H1 (cell line): ENCODE measurements around the gene PRSS53. TPM values are rescaled to one million over a fixed set of nuclear protein-coding genes. Genes with fewer than 3 reads are reported as not detected.
A peak's percentile ranks its signal among the peaks of the same experiment; 100 is the strongest.

Experiments used
- CTCF ChIA-PET: fragments of 300-600 bp; sonication (Branson Sonifier 250); formaldehyde crosslinking; loops from one replicate; lab custom pipeline; 2021; ENCODE audit not compliant: partially characterized antibody; lab: Charles Lee
- POLR2A ChIA-PET: fragments of 300-600 bp; sonication (Branson Sonifier 250); formaldehyde crosslinking; loops from one replicate; lab custom pipeline; 2021; ENCODE audit warnings: inconsistent platforms; ENCODE audit not compliant: partially characterized antibody; lab: Charles Lee
- DNase-seq, 2 experiments: peaks; one replicate each; pipeline versions ENCODE4 v3.0.0 to v3.0.0-alpha.2; 2010 to 2022; ENCODE audit warnings: low spot score in 2 of 2, low read depth in 1 of 2, mixed read lengths in 1 of 2
- FAIRE-seq: peaks from 2 replicates; lab custom pipeline; 2011; peaks lifted over from hg19 to GRCh38; lab: Jason Lieb, UNC
- H2AFZ ChIP-seq: 2 replicates; pipeline ENCODE4 v1.8.1; 2012; ENCODE audit warnings: low read length, inconsistent platforms
- H2AK5ac ChIP-seq: 2 replicates; pipeline ENCODE4 v1.6.1; 2013; ENCODE audit warnings: low read depth, low read length
- H2BK120ac ChIP-seq: replicated peaks from 2 replicates; pipeline ENCODE3; 2013; ENCODE audit warnings: low read depth, low read length, inconsistent platforms
- H2BK12ac ChIP-seq: 2 replicates; pipeline ENCODE4 v1.6.1; 2013; ENCODE audit warnings: low read depth, low read length
- H2BK15ac ChIP-seq: 2 replicates; pipeline ENCODE4 v1.6.1; 2013; ENCODE audit warnings: low read length
- H2BK20ac ChIP-seq: 2 replicates; pipeline ENCODE4 v1.6.1; 2013; ENCODE audit warnings: low read length
- H2BK5ac ChIP-seq: 2 replicates; pipeline ENCODE4 v1.6.1; 2013; ENCODE audit warnings: low read depth, low read length
- H3K14ac ChIP-seq: 2 replicates; pipeline ENCODE4 v1.6.1; 2013; ENCODE audit warnings: inconsistent platforms; ENCODE audit not compliant: insufficient read length
- H3K18ac ChIP-seq: 2 replicates; pipeline ENCODE4 v1.6.1; 2013; ENCODE audit warnings: low read length; ENCODE audit errors: extremely low read depth
- H3K23ac ChIP-seq: 2 replicates; pipeline ENCODE4 v1.6.1; 2013; ENCODE audit warnings: inconsistent platforms; ENCODE audit not compliant: insufficient read length
- H3K23me2 ChIP-seq: 2 replicates; pipeline ENCODE4 v1.6.1; 2013; ENCODE audit warnings: low read depth, low read length
- H3K27ac ChIP-seq: 2 replicates; pipeline ENCODE4 v1.6.1; 2011; ENCODE audit warnings: low read depth, low read length, inconsistent platforms
- H3K27me3 ChIP-seq, 4 experiments: replicated peaks in 1 of 4; 1 replicate in 1 of 4; 2 replicates in 3 of 4; pipeline versions ENCODE4 v1.6.1 to v1.8.1; 2011 to 2013; ENCODE audit warnings: low read length in 3 of 4, mild to moderate bottlenecking in 3 of 4, inconsistent platforms in 2 of 4, mixed read lengths in 2 of 4, moderate library complexity in 1 of 4; ENCODE audit not compliant: control insufficient read depth in 3 of 4, insufficient read depth in 3 of 4; ENCODE audit errors: extremely low read depth in 1 of 4
- H3K36me3 ChIP-seq, 4 experiments: 2 replicates each; pipeline versions ENCODE4 v1.6.1 to v1.8.1; 2011 to 2013; ENCODE audit warnings: mild to moderate bottlenecking in 4 of 4, low read length in 3 of 4, moderate library complexity in 2 of 4, control low read depth in 1 of 4, inconsistent platforms in 1 of 4; ENCODE audit not compliant: insufficient read depth in 4 of 4, control insufficient read depth in 2 of 4
- H3K4ac ChIP-seq: replicated peaks from 2 replicates; pipeline ENCODE3; 2013; ENCODE audit warnings: low read length, low read depth, mixed read lengths, inconsistent platforms; ENCODE audit not compliant: insufficient read length
- H3K4me1 ChIP-seq, 4 experiments: replicated peaks in 1 of 4; 1 replicate in 1 of 4; 2 replicates in 3 of 4; pipeline versions ENCODE4 v1.6.1 to v1.8.1; 2011 to 2013; ENCODE audit warnings: low read length in 3 of 4, inconsistent platforms in 2 of 4, mixed read lengths in 1 of 4; ENCODE audit not compliant: insufficient read depth in 4 of 4, control insufficient read depth in 3 of 4
- H3K4me2 ChIP-seq, 2 experiments: 2 replicates each; pipeline versions ENCODE4 v1.6.1 to v1.8.1; 2011 to 2013; ENCODE audit warnings: low read depth in 2 of 2, low read length in 2 of 2, control low read depth in 1 of 2, inconsistent platforms in 1 of 2, mild to moderate bottlenecking in 1 of 2; ENCODE audit not compliant: insufficient read depth in 1 of 2
- H3K4me3 ChIP-seq, 4 experiments: fragments of 200-600, 300-600 bp in 1 of 4; sonication (generic), shearing (Covaris generic), sonication (Bioruptor Twin) in 1 of 4; 2 replicates each; pipeline versions ENCODE4 v1.5.1 to v1.8.1; 2011 to 2016; ENCODE audit warnings: low read length in 4 of 4, low read depth in 3 of 4, control low read depth in 2 of 4, inconsistent platforms in 2 of 4, mild to moderate bottlenecking in 2 of 4, mixed read lengths in 1 of 4, moderate library complexity in 1 of 4; ENCODE audit not compliant: insufficient read depth in 2 of 4; ENCODE audit errors: extremely low read depth in 1 of 4
- H3K56ac ChIP-seq: replicated peaks from 2 replicates; pipeline ENCODE3; 2013; ENCODE audit warnings: low read depth, mild to moderate bottlenecking, mixed read lengths, low read length, inconsistent platforms; ENCODE audit not compliant: insufficient read length
- H3K79me1 ChIP-seq: 2 replicates; pipeline ENCODE4 v1.6.1; 2013; ENCODE audit warnings: low read depth, low read length, control low read depth
- H3K79me2 ChIP-seq, 2 experiments: 2 replicates each; pipeline versions ENCODE4 v1.6.1 to v1.8.1; 2012 to 2013; ENCODE audit warnings: low read length in 2 of 2, mild to moderate bottlenecking in 2 of 2, inconsistent platforms in 1 of 2; ENCODE audit not compliant: insufficient read depth in 2 of 2, control insufficient read depth in 1 of 2
- H3K9ac ChIP-seq, 4 experiments: replicated peaks in 1 of 4; 1 replicate in 1 of 4; 2 replicates in 3 of 4; pipeline versions ENCODE4 v1.6.1 to v1.8.1; 2011 to 2013; ENCODE audit warnings: low read depth in 3 of 4, low read length in 3 of 4, control low read depth in 2 of 4, mild to moderate bottlenecking in 2 of 4, moderate library complexity in 2 of 4, inconsistent platforms in 1 of 4; ENCODE audit errors: extremely low read depth in 1 of 4
- H3K9me3 ChIP-seq, 2 experiments: 2 replicates each; pipeline versions ENCODE4 v1.6.1 to v1.8.1; 2012 to 2013; ENCODE audit warnings: mild to moderate bottlenecking in 2 of 2, moderate library complexity in 2 of 2, control low read depth in 1 of 2, inconsistent platforms in 1 of 2, low read depth in 1 of 2, low read length in 1 of 2, mixed read lengths in 1 of 2; ENCODE audit not compliant: insufficient read depth in 2 of 2
- H4K20me1 ChIP-seq, 2 experiments: replicated peaks in 1 of 2; 2 replicates each; pipeline versions ENCODE3 to v1.8.1; 2011 to 2013; ENCODE audit warnings: inconsistent platforms in 2 of 2, low read length in 2 of 2, mild to moderate bottlenecking in 1 of 2; ENCODE audit not compliant: insufficient read depth in 2 of 2, control insufficient read depth in 1 of 2
- H4K5ac ChIP-seq: 2 replicates; pipeline ENCODE4 v1.6.1; 2013; ENCODE audit warnings: low read length, low read depth, mixed read lengths, inconsistent platforms; ENCODE audit not compliant: insufficient read length
- H4K8ac ChIP-seq: 2 replicates; pipeline ENCODE4 v1.8.0; 2013; ENCODE audit warnings: mild to moderate bottlenecking, moderate library complexity, low read length, inconsistent platforms; ENCODE audit not compliant: insufficient read depth; ENCODE audit errors: extremely low read depth
- H4K91ac ChIP-seq: replicated peaks from 2 replicates; pipeline ENCODE3; 2013; ENCODE audit warnings: low read length, mixed read lengths, inconsistent platforms; ENCODE audit not compliant: insufficient read length
- BACH1 ChIP-seq: IDR thresholded peaks from 2 replicates; pipeline ENCODE4 v1.6.1; 2012; ENCODE audit warnings: low read length, improper control_type of control experiment
- POLR2A ChIP-seq, 2 experiments: IDR thresholded peaks; 1 replicate in 1 of 2; 2 replicates in 1 of 2; pipeline ENCODE4 v1.6.1; 2011; ENCODE audit warnings: low read depth in 2 of 2, low read length in 2 of 2, mild to moderate bottlenecking in 2 of 2; ENCODE audit errors: control extremely low read depth in 1 of 2
- WGBS, 2 experiments: shearing (Covaris generic) in 1 of 2; methylation state at CpG; one replicate each; pipeline versions ENCODE4 v1.1.6 to v1.1.7; 2013 to 2015; ENCODE audit warnings: low lambda C conversion rate in 2 of 2, mixed read lengths in 2 of 2, inconsistent platforms in 1 of 2, low coverage in 1 of 2, missing lambda C conversion rate in 1 of 2; ENCODE audit not compliant: insufficient replicate concordance in 2 of 2, insufficient coverage in 1 of 2, insufficient read length in 1 of 2; ENCODE audit errors: extremely low coverage in 1 of 2, missing lambda C conversion rate in 1 of 2; 5-methylcytosine and 5-hydroxymethylcytosine counted together
- polyA plus RNA-seq, 7 experiments: library from polyadenylated mRNA; depleted of rRNA in 3 of 7; stranded (reverse) in 5 of 7; unstranded in 2 of 7; fragments of >200 nt in 5 of 7; fragments of 200-250 nt in 2 of 7; gene quantifications; 1 replicate in 5 of 7; 2 replicates in 1 of 7; 4 replicates in 1 of 7; pipeline versions ENCODE4 v1.2.1 to v1.2.3, GENCODE V29; 2011 to 2013; ENCODE audit warnings: missing spikeins in 2 of 7, mixed read lengths in 2 of 7
- total RNA-seq: library from RNA; stranded (reverse); fragmentation: NEBNext Ultra II Directional; extraction: Animal tissue kit (Norgen Biotek cat#: 25700); gene quantifications from 2 replicates; pipeline ENCODE4 v1.2.1, GENCODE V29; 2021

PRSS53 gene
- total and polyA plus RNA-seq, 2 of the 8 experiments (the other 6 are each of a cell fraction or from before 2014, with no cell fraction given), result 1.7 to 2.6 TPM

- no peak for FAIRE-seq
- no peak overlapping the region for H3K27ac ChIP-seq
- DNase-seq, result no peak
Measured at GRCh38 chr16:31083981-31084380, 4.8 kb downstream of the PRSS53 start.

More at GRCh38 chr16:31083981-31084380, 4.8 kb downstream of the PRSS53 start:
- Histone ChIP-seq H2BK5ac (no peak overlapping the region), H3K18ac (no peak overlapping the region), H2BK20ac (no peak overlapping the region), H3K9me3 (no peaks in the 10 kb centered on the region), H3K14ac (no peak overlapping the region), H4K91ac (no peak overlapping the region), H4K8ac (no peak overlapping the region), H3K79me1 (peaks cover 6% of the 10 kb centered on the region), H3K9ac (no peak overlapping the region), H3K23ac (no peak overlapping the region), H3K4me3 (no peak overlapping the region), H2AFZ (no peak overlapping the region), H2BK120ac (no peak overlapping the region), H3K23me2 (no peaks in the 10 kb centered on the region), H3K4me1 (no peaks in the 10 kb centered on the region), H2BK15ac (no peak overlapping the region), H3K4me2 (no peak overlapping the region), H3K36me3 (peaks cover 0 to 23% (median 9%) of the 10 kb centered on the region in 4 experiments; a peak in 6 of 8 replicates), H2BK12ac (no peak overlapping the region), H3K27me3 (no peaks in the 10 kb centered on the region), H3K79me2 (peaks cover 0 to 4% of the 10 kb centered on the region in 2 experiments; a peak in 1 of 4 replicates), H3K4ac (no peak overlapping the region), H3K56ac (no peak overlapping the region), H4K20me1 (peaks cover 11 to 23% of the 10 kb centered on the region in 2 experiments), H2AK5ac (no peak overlapping the region), H4K5ac (no peak overlapping the region)
- TF ChIP-seq POLR2A (IDR thresholded peaks at IDR 0.05; ENCODE audit: control extremely low read depth in 1 of 2, low read depth in 2 of 2, low read length in 2 of 2) (peak in 1 of 2 experiments; percentile 6; a peak in 1 of 3 replicates), BACH1 (no peak)
- 95% methylated on average over 13 of the region's 13 CpGs; no CpG with 5 or more reads in 1 of the 2 experiments for WGBS, 2 experiments
- CTCF ChIA-PET, result interaction anchor here (0.8 to 1.7 kb wide), 3 partner anchors 9 to 131 kb away, joined by 3 to 4 read pairs (median 3); no protein-coding TSS in a partner anchor
- POLR2A ChIA-PET, result interaction anchor here (0.8 to 4.7 kb wide), 8 partner anchors 9 to 120 kb away, joined by 3 to 34 read pairs (median 4); partner anchors contain the start of genes ZNF646 and ZNF668
